ENCODE data around the gene CDYL2.
"Not testable (repeated sequence)": the region's sequence is repeated elsewhere in the genome, so short reads cannot be mapped to it uniquely, and the experiment has no call there.

CDYL2 gene

DNA sequence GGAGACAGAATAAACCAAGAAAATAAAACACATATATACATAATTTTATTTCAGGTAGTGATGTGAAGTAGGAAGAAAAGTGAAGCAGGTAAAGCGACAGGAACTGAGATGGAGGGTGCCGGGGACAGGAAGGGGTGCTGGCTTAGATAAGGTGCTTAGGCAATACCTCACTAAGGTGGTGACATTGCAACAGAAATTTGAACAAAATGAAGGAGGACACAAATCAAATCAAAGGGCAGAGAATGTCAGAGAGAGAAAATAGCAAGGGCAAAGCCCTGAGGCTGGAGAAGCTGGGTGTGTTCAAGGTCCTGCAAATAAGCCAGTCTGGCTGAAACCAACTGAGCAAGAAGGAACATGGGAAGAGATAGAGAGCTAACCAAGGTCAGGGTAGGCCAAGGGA lies 5.0 kb upstream of the CDYL2 start:
- no peak for DNase-seq (ENCODE audit: low spot score)

GRCh38 chr16:80807906-80808305 lies 3.5 kb upstream of the CDYL2 start:
- DNase-seq (ENCODE audit: low spot score), result no peak

DNA sequence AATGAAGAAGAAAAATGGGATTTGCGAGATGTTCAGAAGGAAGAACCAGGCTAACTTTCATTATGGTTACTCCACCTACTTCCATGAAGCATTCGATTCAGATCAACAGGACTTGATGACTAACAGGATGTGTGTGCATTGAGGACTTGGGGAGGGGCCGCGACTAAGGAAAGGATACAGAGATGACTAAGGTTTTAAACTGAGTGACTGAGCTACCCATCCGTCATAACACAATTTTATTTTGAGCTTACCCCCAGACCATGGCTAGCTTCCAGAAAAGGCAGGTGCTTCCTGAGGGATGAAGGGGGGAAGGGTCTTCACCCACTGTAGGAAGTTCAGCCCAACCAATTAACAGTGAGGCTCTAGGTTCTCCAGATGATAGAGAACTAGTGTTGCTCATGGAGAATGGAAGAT lies 2.5 kb upstream of the CDYL2 start:
- no peak for DNase-seq (ENCODE audit: low spot score)

- DNase-seq (ENCODE audit: low spot score), result no peak
Observed at GRCh38 chr16:80806289-80806688, 1.9 kb upstream of the CDYL2 start.

- DNase-seq (ENCODE audit: low spot score), result no peak
Observed at GRCh38 chr16:80804056-80804525, 307 bp downstream of the CDYL2 start.

GRCh38 chr16:80803339-80804055 lies 901 bp downstream of the CDYL2 start:
- DNase-seq (ENCODE audit: low spot score), result no peak

- DNase-seq (ENCODE audit: low spot score), result no peak
Observed at GRCh38 chr16:80802902-80803301, 1.5 kb downstream of the CDYL2 start.

DNA sequence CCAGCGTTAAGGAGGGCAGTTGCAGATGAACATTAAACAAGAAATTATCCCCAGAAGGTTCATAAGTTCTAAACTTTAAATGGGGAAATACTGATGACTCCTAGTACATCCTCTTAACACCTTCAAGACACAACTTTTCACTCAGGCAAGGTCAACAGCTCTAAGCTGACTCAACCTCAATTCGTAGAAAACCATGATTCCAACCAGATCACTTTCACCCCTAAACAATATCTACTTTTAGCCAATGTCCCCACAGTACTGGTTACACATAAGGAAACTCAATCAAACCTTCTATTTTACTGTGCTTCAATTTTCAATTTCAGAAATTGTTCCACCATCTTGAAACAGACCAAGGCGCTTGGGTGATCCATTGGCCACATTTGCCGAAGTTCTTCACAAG lies 2.3 kb downstream of the CDYL2 start:
- DNase-seq (ENCODE audit: low spot score), result no peak

GRCh38 chr16:80794071-80794470 lies 10.3 kb downstream of the CDYL2 start:
- DNase-seq (ENCODE audit: low spot score), result no peak

DNA sequence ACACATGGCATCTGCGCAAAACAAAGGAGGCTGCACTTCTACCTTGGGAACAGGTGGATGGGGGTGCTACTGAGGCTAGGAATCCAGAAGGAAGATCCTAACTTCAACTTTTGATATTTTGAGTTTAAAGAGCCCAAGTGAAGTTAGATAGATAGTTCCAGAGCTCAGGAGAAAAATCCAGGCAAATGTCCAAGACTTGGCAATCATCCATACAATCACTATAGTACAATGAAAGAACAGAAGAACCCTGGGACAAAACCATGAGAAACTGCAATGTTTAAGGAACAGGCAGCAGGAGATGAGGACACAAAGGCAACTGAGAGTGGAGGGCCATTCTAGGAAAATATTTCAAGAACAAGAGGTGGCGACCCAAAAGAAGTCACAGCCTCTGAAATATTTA lies 12.4 kb downstream of the CDYL2 start:
- no peak for DNase-seq (ENCODE audit: low spot score)

DNA sequence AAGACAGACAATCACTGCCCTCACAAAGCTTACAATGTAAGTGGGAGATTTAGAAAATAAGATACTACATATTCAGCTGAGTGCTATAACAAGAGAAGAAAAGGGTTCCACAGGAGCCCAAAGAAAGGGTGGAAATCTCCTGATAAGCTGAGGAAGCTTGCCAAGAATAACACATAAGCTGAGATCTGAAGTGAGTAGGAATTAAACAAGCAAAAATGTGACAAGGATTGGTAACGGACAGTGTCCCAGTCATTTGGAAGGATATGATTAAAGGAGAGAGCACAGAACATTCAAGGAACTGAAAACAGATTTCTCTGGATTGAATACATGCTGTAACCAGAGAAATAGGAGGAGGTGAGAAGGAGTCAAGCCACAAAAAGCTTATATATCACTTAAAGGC lies 13.0 kb downstream of the CDYL2 start:
- DNase-seq (ENCODE audit: low spot score), result no peak

GRCh38 chr16:80790751-80791150 lies 13.6 kb downstream of the CDYL2 start:
- DNase-seq (ENCODE audit: low spot score), result no peak

DNA sequence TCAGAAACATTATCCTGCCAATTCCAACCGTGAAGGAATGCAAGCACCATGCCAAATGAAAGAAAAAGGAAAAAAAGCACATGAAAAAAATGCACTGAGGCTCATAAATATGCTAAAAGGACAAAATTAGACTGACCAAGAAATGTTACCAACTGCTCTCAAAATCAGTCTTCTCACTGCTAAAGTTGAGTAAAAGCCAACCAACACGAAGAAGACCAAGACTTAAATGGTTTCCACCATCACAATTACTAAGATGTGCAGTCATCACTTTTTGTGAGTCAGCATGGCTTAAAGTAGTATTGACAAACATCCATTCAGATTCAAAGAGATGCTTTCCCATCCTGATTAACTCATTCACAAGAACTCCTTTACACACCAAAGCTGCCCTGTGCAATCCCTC lies 16.4 kb downstream of the CDYL2 start:
- no peak for DNase-seq (ENCODE audit: low spot score)

GRCh38 chr16:80786561-80786960 lies 17.8 kb downstream of the CDYL2 start:
- not testable (repeated sequence) for DNase-seq (ENCODE audit: low spot score)

DNA sequence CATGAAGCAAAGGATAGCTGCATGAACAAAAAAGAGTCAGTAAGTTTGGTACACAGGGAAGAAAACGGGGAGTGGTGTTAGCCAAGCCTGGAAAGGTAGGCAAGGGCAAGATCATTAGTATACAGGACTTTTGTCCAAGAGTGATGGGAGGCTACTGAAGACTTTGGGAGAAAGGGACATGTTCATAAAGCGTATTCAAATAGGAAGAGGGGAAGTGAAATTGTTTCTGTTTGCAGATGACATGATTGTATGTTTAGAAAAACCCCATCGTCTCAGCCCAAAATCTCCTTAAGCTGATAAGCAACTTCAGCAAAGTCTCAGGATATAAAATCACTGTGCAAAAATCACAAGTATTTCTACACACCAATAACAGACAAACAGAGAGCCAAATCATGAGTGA lies 19.4 kb downstream of the CDYL2 start:
- no peak for DNase-seq (ENCODE audit: low spot score)

GRCh38 chr16:80778703-80779102 lies 25.7 kb downstream of the CDYL2 start:
- DNase-seq (ENCODE audit: low spot score), result no peak

DNA sequence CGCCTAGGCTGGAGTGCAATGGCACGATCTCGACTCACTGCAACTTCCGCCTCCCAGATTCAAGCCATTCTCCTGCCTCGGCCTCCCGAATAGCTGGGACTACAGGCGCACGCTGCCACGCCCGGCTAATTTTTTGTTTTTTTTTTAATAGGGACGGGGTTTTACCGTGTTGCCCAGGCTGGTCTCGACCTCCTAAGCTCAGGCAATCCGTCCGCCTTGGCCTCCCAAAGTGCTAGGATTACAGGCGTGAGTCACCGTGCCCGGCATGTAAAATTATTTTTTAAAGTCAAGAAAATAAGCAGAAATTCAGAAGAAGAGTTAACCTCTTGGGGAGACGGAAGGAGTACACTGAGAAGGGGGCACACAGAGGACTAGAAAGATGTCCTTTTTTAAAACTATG lies 27.5 kb downstream of the CDYL2 start:
- no peak for DNase-seq (ENCODE audit: low spot score)

DNA sequence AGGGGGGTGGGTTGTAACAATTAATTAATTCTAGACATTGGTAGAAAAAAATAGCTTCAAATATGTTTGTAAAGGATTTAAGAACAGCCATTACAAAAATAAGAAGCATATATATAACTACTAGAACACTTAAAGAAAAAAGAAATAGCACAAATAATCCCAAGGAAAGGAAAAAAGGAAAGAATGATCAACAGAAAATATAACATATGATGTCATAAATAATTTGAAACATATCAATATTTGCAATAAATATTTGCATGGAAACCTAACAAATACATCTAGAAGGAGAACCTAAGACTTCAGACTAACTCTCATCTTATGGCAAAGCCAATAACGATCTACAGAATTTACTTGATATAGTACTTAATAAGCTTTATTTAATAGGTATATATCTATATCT lies 28.9 kb downstream of the CDYL2 start:
- DNase-seq (ENCODE audit: low spot score), result no peak

GRCh38 chr16:80766798-80767197 lies 37.6 kb downstream of the CDYL2 start:
- no peak for DNase-seq (ENCODE audit: low spot score)

- no peak for DNase-seq (ENCODE audit: low spot score)
Observed at GRCh38 chr16:80759419-80760162, 44.8 kb downstream of the CDYL2 start.

DNA sequence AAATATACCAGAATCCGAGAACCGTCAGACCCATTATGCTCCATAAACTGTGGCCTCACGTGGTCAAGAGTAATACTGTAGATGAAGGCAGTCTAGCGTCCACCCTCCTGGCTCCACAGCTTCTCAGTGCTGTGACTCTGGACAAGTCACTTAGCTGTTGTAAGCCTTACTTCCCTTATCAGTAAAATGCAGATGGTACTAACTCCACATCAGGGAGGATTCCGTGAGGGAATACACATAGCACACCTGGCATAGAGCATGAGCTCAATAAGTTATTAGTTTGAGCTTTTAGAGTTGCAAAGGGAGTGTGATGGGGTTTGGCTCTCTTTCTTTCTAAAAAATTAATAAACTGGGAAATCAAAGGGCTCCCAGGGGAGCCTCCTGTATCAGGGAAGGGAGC lies 49.9 kb downstream of the CDYL2 start:
- DNase-seq (ENCODE audit: low spot score), result no peak

- no peak for DNase-seq (ENCODE audit: low spot score)
Observed at GRCh38 chr16:80752541-80752940, 51.9 kb downstream of the CDYL2 start.

GRCh38 chr16:80751167-80751566 lies 53.2 kb downstream of the CDYL2 start:
- no peak for DNase-seq (ENCODE audit: low spot score)

DNA sequence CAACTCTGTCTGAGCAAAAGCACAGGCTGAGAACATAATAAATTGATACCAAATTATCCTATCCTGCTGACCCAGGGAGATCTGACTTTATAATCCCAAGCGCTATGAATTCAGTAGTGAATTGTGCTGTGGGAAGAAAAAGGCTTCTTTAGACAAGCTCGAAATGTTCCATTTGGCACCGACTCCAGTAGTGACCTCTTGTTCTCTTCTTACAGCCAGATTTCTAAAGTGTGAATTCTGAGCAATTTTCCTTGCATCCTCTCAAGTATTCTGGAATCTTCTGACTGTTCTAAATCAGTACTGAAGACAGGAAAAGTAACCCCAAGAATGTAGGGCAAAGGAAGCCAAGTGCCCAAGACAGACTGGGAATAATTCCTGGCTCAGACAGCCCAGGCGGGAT lies 58.2 kb downstream of the CDYL2 start:
- DNase-seq (ENCODE audit: low spot score), result no peak
